Naive B cell (primary cell): ENCODE results near the gene FKBP15. TPM values are rescaled to one million over a fixed set of nuclear protein-coding genes. Genes with fewer than 3 reads are reported as not detected.

Experiments
- ATAC-seq, 2 donors: fragments of 150-1000 bp; cut with Tn5 transposase; 2 replicates each; pipeline ENCODE4 v1.10.0; 2021; ENCODE audit warnings: low read depth in 2 of 2, mild to moderate bottlenecking in 2 of 2, moderate library complexity in 2 of 2
- DNase-seq: peaks from one replicate; pipeline ENCODE4 v3.0.0; 2022
- H3K27ac Mint-ChIP-seq, 6 donors: one replicate each; pipeline ENCODE4 v1.8.0; 2020 to 2022; ENCODE audit warnings: mild to moderate bottlenecking in 6 of 6, mixed read lengths in 6 of 6, moderate library complexity in 5 of 6, inconsistent platforms in 2 of 6
- H3K27me3 Mint-ChIP-seq, 3 donors: one replicate each; pipeline ENCODE4 v1.8.0; 2021 to 2022; ENCODE audit warnings: mixed read lengths in 3 of 3, mild to moderate bottlenecking in 1 of 3
- H3K36me3 Mint-ChIP-seq, 2 donors: one replicate each; pipeline ENCODE4 v1.8.0; 2020 to 2022; ENCODE audit warnings: mixed read lengths in 2 of 2, inconsistent platforms in 1 of 2, mild to moderate bottlenecking in 1 of 2
- H3K4me1 Mint-ChIP-seq, 3 donors: one replicate each; pipeline ENCODE4 v1.8.0; 2020 to 2022; ENCODE audit warnings: mixed read lengths in 3 of 3, inconsistent platforms in 1 of 3, mild to moderate bottlenecking in 1 of 3, moderate library complexity in 1 of 3
- H3K4me3 Mint-ChIP-seq, 8 donors: one replicate each; pipeline ENCODE4 v1.8.0; 2020 to 2022; ENCODE audit warnings: mild to moderate bottlenecking in 8 of 8, mixed read lengths in 8 of 8, moderate library complexity in 8 of 8, inconsistent platforms in 2 of 8
- H3K9me3 Mint-ChIP-seq, 7 donors: one replicate each; pipeline ENCODE4 v1.8.0; 2020 to 2022; ENCODE audit warnings: mixed read lengths in 7 of 7, mild to moderate bottlenecking in 5 of 7, inconsistent platforms in 2 of 7, moderate library complexity in 1 of 7
- polyA plus RNA-seq, 6 donors: library from polyadenylated mRNA; unstranded; fragments of 300-500 nt; fragmentation: Illumina TruSeq; gene quantifications; one replicate each; pipeline ENCODE4 v1.2.3, GENCODE V29; 2021; ENCODE audit warnings: low read depth in 6 of 6

The FKBP15 gene
- polyA plus RNA-seq, 6 donors from 2014 or later = 1.9 to 19.7 (median 11.1) TPM

DNA sequence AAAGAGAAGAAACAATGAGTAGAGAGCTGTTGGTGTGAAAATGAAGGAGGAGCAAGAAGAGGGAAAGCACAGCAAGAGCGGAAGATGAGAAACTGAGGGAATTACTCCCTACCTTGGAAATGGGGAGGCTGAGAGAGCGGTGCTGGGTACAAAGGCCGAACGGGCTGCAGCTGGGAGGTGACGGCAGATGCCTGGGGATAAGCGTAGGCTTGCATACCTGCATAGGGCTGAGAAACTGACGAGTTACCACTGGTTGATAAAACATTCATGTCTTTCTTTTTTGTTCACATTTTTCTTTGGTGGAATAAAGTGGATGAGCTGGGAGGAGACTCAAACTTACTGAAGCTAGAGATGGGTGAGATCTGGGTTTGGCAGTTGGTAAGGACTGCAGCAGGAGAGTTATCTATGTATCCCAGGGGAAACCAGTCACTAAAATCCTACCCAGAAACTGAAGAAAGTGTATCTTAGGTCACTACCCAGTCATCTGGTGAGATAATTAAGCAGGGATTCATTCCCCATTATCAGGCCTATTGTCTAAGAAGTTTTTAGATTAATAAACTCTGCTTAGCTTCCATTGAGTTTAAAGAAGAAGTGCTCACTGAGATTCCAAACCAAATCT, 34.8 kb downstream of the FKBP15 start:
- Mint-ChIP-seq H3K36me3 (peaks cover 52 to 63% of the 10 kb centered on the region in 2 donors), H3K4me1 (no peaks in the 10 kb centered on the region), H3K27ac (peak overlapping the region in 1 of 6 donors; percentile 12), H3K9me3 (no peaks in the 10 kb centered on the region), H3K4me3 (no peak overlapping the region), H3K27me3 (no peaks in the 10 kb centered on the region)
- no peak for ATAC-seq
- DNase-seq = no peak

DNA sequence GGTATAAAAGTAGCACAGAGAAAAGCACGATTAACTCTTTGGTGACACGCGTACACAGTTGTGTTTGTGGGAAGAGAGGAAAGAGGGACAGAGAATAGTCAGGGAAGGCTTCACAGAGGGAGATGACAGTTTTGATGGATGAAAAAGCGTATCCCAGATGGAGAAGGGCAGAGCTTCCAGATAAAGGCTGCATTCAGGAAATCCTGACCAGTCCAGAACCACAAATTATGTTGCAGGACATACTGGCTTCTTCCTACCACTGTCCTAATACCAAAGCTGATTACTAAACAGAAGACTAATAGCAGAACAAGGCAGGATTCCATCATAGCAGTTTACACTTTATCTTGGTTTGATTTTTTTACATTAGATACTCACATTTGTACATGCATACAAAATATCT, 35.8 kb downstream of the FKBP15 start:
- no peaks in the 10 kb centered on the region for H3K4me1 Mint-ChIP-seq
- DNase-seq (no peak), ATAC-seq (no peak)
- peak overlapping the region in 1 of 6 donors; percentile 15 for H3K27ac Mint-ChIP-seq
- H3K4me3 Mint-ChIP-seq = no peak overlapping the region
- no peaks in the 10 kb centered on the region for H3K9me3 Mint-ChIP-seq
- peaks cover 55 to 68% of the 10 kb centered on the region in 2 donors for H3K36me3 Mint-ChIP-seq
- no peaks in the 10 kb centered on the region for H3K27me3 Mint-ChIP-seq

DNA sequence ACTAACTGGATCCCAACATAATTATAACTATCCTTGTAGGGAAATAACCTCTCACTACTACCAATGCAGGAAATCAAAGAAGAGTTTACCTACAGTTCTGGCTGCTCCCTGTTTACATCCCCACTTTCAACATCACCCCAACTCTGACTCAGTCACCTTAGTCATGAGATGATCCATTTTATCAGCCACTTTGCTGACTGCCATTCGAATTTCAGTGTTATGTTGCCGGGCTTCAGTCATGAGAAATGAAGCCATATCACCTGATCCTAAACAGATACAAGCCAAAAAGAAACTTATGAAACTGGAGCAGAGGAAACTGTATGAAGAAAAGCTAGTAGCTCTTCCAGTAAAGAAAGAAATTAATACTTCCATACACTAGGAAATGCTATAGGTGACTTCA, 36.5 kb downstream of the FKBP15 start:
- no peak for DNase-seq
- Mint-ChIP-seq H3K36me3 (peaks cover 53 to 64% of the 10 kb centered on the region in 2 donors), H3K4me1 (no peaks in the 10 kb centered on the region), H3K27me3 (no peaks in the 10 kb centered on the region), H3K9me3 (no peaks in the 10 kb centered on the region), H3K27ac (no peak overlapping the region), H3K4me3 (no peak overlapping the region)
- ATAC-seq = no peak

DNA sequence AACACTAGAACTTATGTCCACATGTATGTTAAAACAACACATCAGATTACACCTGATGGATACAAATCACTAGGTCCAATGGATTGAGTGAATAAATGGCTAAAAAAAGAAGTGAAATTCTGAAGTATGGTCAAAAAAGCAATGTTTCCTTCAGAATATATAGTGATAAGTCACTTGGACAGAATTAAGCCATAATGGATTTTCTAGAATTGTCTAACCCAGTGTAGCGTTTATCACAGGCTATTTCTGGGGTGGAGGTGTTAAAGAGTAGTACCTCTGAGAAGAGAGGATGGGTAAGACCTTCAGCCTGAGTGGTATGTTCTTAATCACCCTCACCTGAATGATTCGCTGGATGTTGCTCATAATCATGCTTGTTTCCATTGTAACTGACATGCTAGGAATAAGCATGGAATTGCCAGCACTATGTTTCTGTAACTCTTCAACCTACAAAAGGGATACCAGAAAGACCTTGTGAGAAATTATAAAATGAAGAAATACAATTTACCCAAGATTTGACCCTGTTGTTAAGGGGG, 37.1 kb downstream of the FKBP15 start:
- Mint-ChIP-seq H3K4me3 (no peak overlapping the region), H3K27me3 (no peaks in the 10 kb centered on the region), H3K36me3 (peaks cover 53 to 67% of the 10 kb centered on the region in 2 donors), H3K4me1 (no peaks in the 10 kb centered on the region), H3K9me3 (no peaks in the 10 kb centered on the region), H3K27ac (no peak overlapping the region)
- ATAC-seq (no peak), DNase-seq (no peak)

DNA sequence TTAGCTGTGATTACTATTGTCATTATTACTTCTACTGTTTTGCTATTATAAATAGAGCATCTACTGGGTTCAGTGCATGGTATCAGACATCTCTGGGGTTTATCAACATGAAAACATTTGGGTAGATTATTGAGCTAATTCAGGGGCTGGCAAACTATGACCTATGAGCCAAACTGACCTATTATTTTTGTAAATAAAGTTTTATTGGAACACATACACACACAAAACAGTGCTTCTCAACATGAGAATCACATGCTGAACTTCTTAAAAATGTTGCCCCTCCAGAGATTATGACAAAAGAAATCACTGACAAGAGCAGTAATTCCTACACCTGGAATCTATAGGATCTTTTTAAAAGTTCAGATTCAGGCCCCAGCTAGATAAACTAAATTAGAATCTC, 39.9 kb downstream of the FKBP15 start:
- DNase-seq (no peak), ATAC-seq (no peak)
- Mint-ChIP-seq H3K9me3 (no peaks in the 10 kb centered on the region), H3K4me3 (no peak overlapping the region), H3K27ac (peak overlapping the region in 1 of 6 donors; percentile 27), H3K4me1 (peaks cover 0 to 12% (median 4%) of the 10 kb centered on the region in 3 donors), H3K36me3 (peaks cover 74 to 78% of the 10 kb centered on the region in 2 donors), H3K27me3 (no peaks in the 10 kb centered on the region)

DNA sequence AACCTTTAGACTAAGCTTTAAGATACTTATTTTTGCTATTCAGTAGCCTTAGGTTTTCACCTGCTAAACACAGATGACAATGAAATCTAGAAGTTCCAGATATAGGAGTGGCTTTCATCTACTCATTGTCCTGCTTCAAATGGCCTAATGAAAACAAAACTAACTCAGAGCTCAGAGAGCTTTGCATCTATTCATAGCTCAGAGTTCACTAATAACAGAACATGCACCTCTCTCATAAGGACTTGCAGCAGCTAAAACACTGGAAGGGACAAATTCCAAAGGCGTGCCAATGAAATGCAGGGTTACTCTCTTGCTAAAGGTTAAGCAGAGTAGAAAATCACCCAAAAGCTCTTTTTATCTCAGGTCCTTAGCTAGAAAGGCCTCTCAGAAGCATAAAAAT, 41.2 kb downstream of the FKBP15 start:
- peaks cover 0 to 12% (median 4%) of the 10 kb centered on the region in 3 donors for H3K4me1 Mint-ChIP-seq
- no peak overlapping the region for H3K27ac Mint-ChIP-seq
- DNase-seq (no peak), ATAC-seq (no peak)
- H3K9me3 Mint-ChIP-seq = no peaks in the 10 kb centered on the region
- H3K36me3 Mint-ChIP-seq = peaks cover 67 to 71% of the 10 kb centered on the region in 2 donors
- no peak overlapping the region for H3K4me3 Mint-ChIP-seq
- no peaks in the 10 kb centered on the region for H3K27me3 Mint-ChIP-seq

DNA sequence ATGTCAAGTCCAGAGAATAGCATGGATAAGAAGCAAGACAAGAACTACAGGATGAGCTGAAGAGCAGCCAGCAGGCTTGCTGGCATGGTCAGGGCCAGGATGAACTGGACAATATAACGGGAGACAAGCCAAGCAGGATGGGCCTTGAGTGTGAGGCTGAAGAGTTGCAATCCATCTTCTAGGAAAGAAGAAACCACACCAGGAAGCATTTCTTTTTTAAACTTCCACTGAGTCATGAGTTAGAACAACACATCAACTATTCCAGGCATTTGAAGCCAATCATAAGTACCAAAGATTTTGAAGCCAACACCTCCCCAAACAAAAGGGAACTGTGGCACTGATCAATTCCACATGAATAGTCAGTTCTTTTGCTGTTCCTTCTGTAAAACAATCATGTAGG, 43.0 kb downstream of the FKBP15 start:
- H3K27me3 Mint-ChIP-seq = no peaks in the 10 kb centered on the region
- ATAC-seq (peak in 1 of 2 donors; percentile 18), DNase-seq (no peak)
- H3K27ac Mint-ChIP-seq = no peak overlapping the region
- peaks cover 0 to 12% (median 4%) of the 10 kb centered on the region in 3 donors for H3K4me1 Mint-ChIP-seq
- peaks cover 0 to under 1% (median 0%) of the 10 kb centered on the region in 7 donors for H3K9me3 Mint-ChIP-seq
- peak overlapping the region in 1 of 8 donors; percentile 45 for H3K4me3 Mint-ChIP-seq
- peaks cover 69 to 71% of the 10 kb centered on the region in 2 donors for H3K36me3 Mint-ChIP-seq

DNA sequence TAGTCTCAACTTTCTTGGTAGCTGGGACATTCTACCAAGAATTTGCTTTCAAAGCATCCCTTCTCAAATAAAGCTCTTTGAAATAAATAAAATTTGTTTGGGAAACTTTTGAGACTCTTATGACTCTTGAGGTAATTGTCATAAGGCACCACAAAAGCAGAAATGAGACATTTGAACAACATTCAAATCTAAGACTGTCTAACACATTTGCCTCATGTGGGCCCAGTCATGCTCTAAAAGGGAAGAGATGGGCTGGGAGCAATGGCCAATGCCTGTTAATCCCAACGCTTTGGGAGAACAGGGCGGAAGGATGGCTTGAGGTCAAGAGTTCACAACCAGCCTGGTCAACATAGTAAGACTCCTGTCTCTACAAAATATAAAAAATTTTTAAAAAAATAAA, 43.8 kb downstream of the FKBP15 start:
- ATAC-seq (no peak), DNase-seq (no peak)
- H3K4me1 Mint-ChIP-seq = peaks cover 0 to 12% (median 4%) of the 10 kb centered on the region in 3 donors
- no peak overlapping the region for H3K4me3 Mint-ChIP-seq
- H3K9me3 Mint-ChIP-seq = peaks cover 3 to 8% (median 4%) of the 10 kb centered on the region in 7 donors
- H3K36me3 Mint-ChIP-seq = peaks cover 71% of the 10 kb centered on the region in 2 donors
- H3K27ac Mint-ChIP-seq = no peak overlapping the region
- H3K27me3 Mint-ChIP-seq = no peaks in the 10 kb centered on the region

DNA sequence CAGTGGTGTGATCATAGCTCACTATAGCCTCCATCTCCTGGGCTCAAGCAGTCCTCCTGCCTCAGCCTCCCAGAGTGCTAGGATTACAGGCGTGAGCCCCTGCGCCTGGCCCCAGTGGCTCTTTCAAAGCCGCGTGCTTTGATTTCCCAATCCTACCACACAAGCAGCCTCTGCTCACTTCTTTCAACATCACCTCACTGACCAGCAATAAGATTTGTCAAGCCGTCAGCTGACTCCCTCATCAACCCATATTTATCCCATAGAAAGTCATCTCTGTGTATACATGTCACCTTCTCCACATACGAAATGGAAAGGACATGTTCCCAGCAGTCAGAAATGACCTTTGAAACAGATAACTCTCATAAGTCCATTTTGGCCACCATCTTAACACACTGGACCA, 44.3 kb downstream of the FKBP15 start:
- Mint-ChIP-seq H3K27ac (peak overlapping the region in 2 of 6 donors; percentile 64 to 66), H3K27me3 (no peaks in the 10 kb centered on the region), H3K9me3 (peaks cover 3 to 8% (median 5%) of the 10 kb centered on the region in 7 donors), H3K36me3 (peaks cover 68 to 69% of the 10 kb centered on the region in 2 donors), H3K4me1 (peaks cover 0 to 12% (median 4%) of the 10 kb centered on the region in 3 donors), H3K4me3 (no peak overlapping the region)
- no peak for DNase-seq
- no peak for ATAC-seq

DNA sequence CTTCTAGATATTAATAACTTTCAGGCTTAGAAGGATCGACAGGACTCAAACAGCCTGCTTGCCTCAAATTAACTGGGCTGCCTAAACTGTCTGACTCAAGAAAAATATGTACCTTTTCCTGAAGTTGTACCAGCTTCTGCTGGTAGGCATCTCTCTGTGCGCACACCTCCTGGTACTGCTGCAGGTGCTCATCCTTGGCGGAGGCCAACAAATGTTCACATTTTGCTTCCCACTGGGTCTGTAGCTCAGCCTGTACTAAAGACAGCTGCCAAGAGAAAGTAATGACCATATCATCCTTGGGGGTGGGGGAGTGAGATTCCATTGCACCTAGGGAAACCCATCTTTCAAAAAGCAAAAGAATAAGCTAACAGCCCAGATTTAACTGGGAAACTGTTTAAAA, 47.7 kb downstream of the FKBP15 start:
- Mint-ChIP-seq H3K27ac (no peak overlapping the region), H3K9me3 (peaks cover 3 to 8% (median 5%) of the 10 kb centered on the region in 7 donors), H3K4me1 (peaks cover 0 to 9% (median 4%) of the 10 kb centered on the region in 3 donors), H3K4me3 (no peak overlapping the region), H3K27me3 (no peaks in the 10 kb centered on the region), H3K36me3 (peaks cover 51 to 76% of the 10 kb centered on the region in 2 donors)
- DNase-seq (no peak), ATAC-seq (no peak)

DNA sequence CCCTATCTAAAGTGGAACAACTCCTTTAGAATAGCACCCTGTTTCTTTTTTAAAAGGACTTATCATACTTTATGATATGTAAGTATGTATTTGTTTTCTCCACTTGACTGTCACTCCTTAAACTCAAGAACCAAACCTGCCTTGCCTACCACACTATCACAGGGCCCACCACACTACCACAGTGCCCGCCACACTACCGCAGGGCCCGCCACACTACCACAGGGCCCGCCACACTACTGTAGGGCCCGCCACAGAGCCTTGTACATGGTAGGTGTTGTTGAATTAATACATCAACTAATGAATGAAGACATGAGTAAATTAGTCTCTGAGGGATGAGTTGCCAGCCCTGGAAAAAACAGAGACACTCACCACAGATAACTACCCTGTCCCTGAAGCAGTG, 52.3 kb downstream of the FKBP15 start:
- H3K36me3 Mint-ChIP-seq = peaks cover 38 to 47% of the 10 kb centered on the region in 2 donors
- no peaks in the 10 kb centered on the region for H3K4me1 Mint-ChIP-seq
- no peak overlapping the region for H3K27ac Mint-ChIP-seq
- DNase-seq = no peak
- H3K9me3 Mint-ChIP-seq = peaks cover 3 to 8% (median 5%) of the 10 kb centered on the region in 7 donors
- no peak for ATAC-seq
- no peak overlapping the region for H3K4me3 Mint-ChIP-seq
- H3K27me3 Mint-ChIP-seq = no peaks in the 10 kb centered on the region

DNA sequence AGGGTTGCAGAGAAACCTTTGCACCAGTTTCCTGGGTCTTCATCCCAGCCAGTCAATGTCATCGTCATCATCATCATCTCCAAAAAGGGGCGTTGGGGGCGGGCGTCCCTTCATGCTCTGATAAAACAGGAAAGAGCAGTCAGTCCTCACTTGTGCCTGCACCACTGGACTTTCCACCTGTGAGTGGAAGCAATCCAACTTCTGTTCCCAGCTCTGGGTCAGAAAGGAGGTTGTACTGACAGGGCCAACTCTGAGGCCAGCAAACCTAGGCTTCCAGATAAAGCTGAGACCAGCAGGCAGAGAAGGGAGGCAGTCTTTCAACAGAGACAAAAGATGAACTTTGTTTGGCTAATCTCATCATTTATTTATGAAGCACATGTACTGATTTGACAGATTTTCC, 55.0 kb downstream of the FKBP15 start:
- no peaks in the 10 kb centered on the region for H3K9me3 Mint-ChIP-seq
- peaks cover 24 to 54% of the 10 kb centered on the region in 2 donors for H3K36me3 Mint-ChIP-seq
- H3K4me1 Mint-ChIP-seq = no peaks in the 10 kb centered on the region
- DNase-seq (no peak), ATAC-seq (no peak)
- no peaks in the 10 kb centered on the region for H3K27me3 Mint-ChIP-seq
- no peak overlapping the region for H3K4me3 Mint-ChIP-seq
- peak overlapping the region in 2 of 6 donors; percentile 7 to 52 for H3K27ac Mint-ChIP-seq

DNA sequence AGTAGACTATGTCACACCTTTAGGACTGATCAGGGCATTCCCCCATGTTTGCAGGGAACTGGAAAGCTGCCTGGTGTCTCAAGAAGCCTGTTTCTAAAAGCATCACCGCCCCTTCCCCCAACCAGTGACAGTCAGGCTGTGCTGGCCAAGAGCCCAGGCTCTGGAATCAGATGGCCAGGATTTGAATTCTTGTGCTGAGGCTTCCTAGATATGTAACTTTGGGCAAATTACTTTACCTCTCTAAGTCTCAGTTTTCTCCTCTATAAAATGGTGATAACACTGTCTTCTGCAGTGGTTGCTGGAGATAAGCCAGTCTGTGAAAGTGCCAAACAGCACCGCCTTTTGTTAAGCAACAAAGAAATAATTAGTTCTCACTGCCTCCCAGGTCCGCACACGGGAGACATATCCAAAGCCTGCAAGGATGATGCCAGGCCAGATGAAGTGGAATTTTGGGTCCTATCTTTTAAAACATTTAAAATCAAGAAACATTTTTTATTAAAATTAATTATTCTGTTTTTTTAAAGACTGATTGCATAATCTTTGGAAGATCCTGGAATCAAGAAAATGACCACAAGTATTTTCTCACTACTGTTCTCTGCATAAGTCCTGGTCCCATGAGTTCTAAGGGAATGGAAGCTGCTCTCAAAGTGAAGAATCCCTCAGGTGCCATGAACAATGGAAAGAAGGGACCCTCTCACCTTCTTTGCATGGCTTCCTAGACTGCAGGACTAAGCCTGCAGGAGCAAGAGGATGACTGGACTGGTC, 56.4 kb downstream of the FKBP15 start:
- peak overlapping the region in 1 of 6 donors; percentile 32 for H3K27ac Mint-ChIP-seq

DNA sequence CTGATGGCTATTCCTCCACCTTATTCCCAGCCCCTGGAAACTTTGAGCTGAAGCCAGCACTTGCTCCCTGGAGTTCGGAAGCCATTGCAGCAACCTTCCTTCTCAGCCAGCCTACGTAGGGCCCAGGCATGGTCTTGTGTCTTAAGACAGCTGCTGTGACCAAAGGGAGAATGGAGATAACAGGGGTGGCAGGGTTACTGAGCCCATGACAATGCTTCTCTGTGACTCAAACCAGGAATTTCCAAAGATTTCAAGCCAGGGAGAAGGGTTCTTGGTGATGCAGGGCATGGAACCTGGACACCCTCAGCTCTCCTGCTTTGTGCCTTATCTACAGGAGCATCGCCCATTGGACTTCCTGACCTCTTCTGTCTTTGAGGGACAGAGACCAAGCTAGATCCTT, 58.1 kb downstream of the FKBP15 start:
- no peaks in the 10 kb centered on the region for H3K27me3 Mint-ChIP-seq
- H3K36me3 Mint-ChIP-seq = peaks cover 25 to 34% of the 10 kb centered on the region in 2 donors
- no peak for ATAC-seq
- H3K27ac Mint-ChIP-seq = peak overlapping the region in 1 of 6 donors; percentile 56
- DNase-seq = no peak
- no peak overlapping the region for H3K4me3 Mint-ChIP-seq
- H3K4me1 Mint-ChIP-seq = no peaks in the 10 kb centered on the region
- no peaks in the 10 kb centered on the region for H3K9me3 Mint-ChIP-seq

More for the DNA sequence above, 56.4 kb downstream of the FKBP15 start:
- peaks cover 24 to 48% of the 10 kb centered on the region in 2 donors for H3K36me3 Mint-ChIP-seq
- no peak overlapping the region for H3K4me3 Mint-ChIP-seq
- ATAC-seq = no peak
- H3K9me3 Mint-ChIP-seq = no peaks in the 10 kb centered on the region
- no peak for DNase-seq
- no peaks in the 10 kb centered on the region for H3K4me1 Mint-ChIP-seq
- no peaks in the 10 kb centered on the region for H3K27me3 Mint-ChIP-seq
